Measurements from ENCODE around the gene AZIN2. TPM values are rescaled to one million over a fixed set of nuclear protein-coding genes. Genes with fewer than 3 reads are reported as not detected.

AZIN2 gene
- total and polyA plus RNA-seq, 10 of the 15 experiments (the other 5 are each of a cell fraction or from before 2014, with no cell fraction given): 0.02 to 0.85 (median 0.23) TPM

DNA sequence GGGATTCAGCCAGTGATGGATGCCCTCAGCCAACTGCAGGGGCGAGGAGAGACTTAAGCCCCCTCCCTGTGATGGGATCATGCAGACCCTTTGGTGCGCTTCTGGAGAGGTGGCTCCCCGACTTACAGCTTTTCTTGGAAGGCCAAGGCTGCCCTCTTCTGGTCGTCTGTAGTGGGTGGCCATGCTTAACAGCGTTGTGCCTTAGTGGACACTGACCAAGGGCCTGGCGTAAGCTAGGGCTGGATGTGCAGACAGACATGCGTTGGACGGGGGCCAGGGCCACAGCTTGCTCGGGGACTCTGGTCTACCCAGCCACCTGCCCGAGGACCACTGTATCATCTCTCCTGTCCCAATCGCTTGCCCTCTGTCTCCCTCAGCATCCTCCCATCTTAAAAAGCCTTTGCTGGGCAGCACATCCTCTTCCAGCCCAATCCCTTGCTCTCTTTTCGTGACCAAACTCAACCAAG is 5.5 kb downstream of the AZIN2 start (continued):
- TF ChIP-seq KLF5 (IDR thresholded peaks at IDR 0.05; ENCODE audit: partially characterized antibody): no peak
- no peak for TF ChIP-seq TCF3 (IDR thresholded peaks at IDR 0.05; ENCODE audit: borderline replicate concordance, insufficient read depth, low read depth, low read length)
- TF ChIP-seq YY1 (IDR thresholded peaks at IDR 0.05; ENCODE audit: low read depth, low read length): peak; percentile 78
- peak; percentile 64 for TF ChIP-seq SMC3 (IDR thresholded peaks at IDR 0.05; ENCODE audit: borderline replicate concordance, low read length)
- TF ChIP-seq SUZ12 (IDR thresholded peaks at IDR 0.05; ENCODE audit: unreplicated experiment): no peak
- TF ChIP-seq NR2C1 (IDR thresholded peaks at IDR 0.05): no peak
- TF ChIP-seq EED (IDR thresholded peaks at IDR 0.05; ENCODE audit: low read depth): no peak
- no peak for TF ChIP-seq BCL11A (IDR thresholded peaks at IDR 0.05; ENCODE audit: low read depth, low read length)

- Histone ChIP-seq H3K79me2 (ENCODE audit: control insufficient read depth, insufficient read depth, low read length) (no peaks in the 10 kb centered on the region), H3K27me3 (replicated peaks in 1 of 2; ENCODE audit: control insufficient read depth in 2 of 2, insufficient read depth in 2 of 2, low read length in 1 of 2) (peaks cover 2 to 6% of the 10 kb centered on the region in 2 experiments; a peak in 3 of 4 replicates), H2AFZ (ENCODE audit: control insufficient read depth, low read depth, low read length) (no peak overlapping the region; the same call in none of the 2 replicates), H3K9me3 (replicated peaks; ENCODE audit: control insufficient read depth, insufficient read depth, low read length) (no peaks in the 10 kb centered on the region), H3K36me3 (ENCODE audit: control insufficient read depth in 2 of 2, insufficient read depth in 2 of 2, low read length in 1 of 2) (no peaks in the 10 kb centered on the region), H4K20me1 (ENCODE audit: control insufficient read depth, insufficient read depth) (no peaks in the 10 kb centered on the region), H3K4me2 (ENCODE audit: control insufficient read depth, insufficient read depth) (no peak overlapping the region), H3K4me3 (no peak overlapping the region), H3K4me1 (ENCODE audit: control insufficient read depth, insufficient read depth, low read length) (peaks cover 14% of the 10 kb centered on the region), H3K27ac (ENCODE audit: control insufficient read depth, insufficient read depth) (no peak overlapping the region), H3K9ac (ENCODE audit: control insufficient read depth, insufficient read depth, low read length) (no peak overlapping the region)
- 29% methylated on average over 6 of the region's 6 CpGs for WGBS (ENCODE audit: insufficient coverage, insufficient replicate concordance, low lambda C conversion rate, missing lambda C conversion rate)
- ChIA-PET RAD21 (ENCODE audit: unreplicated experiment) (interaction anchor here (0.7 to 5.1 kb wide), 4 partner anchors 9 to 212 kb away, joined by 3 to 42 read pairs (median 9); no protein-coding TSS in a partner anchor), SMC1A (ENCODE audit: uncharacterized antibody, unreplicated experiment) (interaction anchor here (0.6 to 4.5 kb wide), 5 partner anchors 11 to 215 kb away, joined by 3 to 34 read pairs (median 3); no protein-coding TSS in a partner anchor), CTCF (interaction anchor here (0.5 to 2.1 kb wide), 10 partner anchors 9 to 384 kb away, joined by 3 to 15 read pairs (median 4); partner anchors contain the start of gene ZSCAN20), POLR2A (no interaction called here)
- no peak for DNase-seq (ENCODE audit: low read depth, low spot score)
- intact Hi-C loops (cut with micrococcal nuclease; ENCODE audit: unreplicated experiment) (no loop called here), in situ Hi-C loops (cut with MboI) (no loop called here)
- no TSS peak for BruUV-seq (replicated peaks)
- ATAC-seq: no peak
- no peak for FAIRE-seq
- TF ChIP-seq EED (IDR thresholded peaks at IDR 0.05; ENCODE audit: low read depth): no peak
- TF ChIP-seq, protein P1, sequence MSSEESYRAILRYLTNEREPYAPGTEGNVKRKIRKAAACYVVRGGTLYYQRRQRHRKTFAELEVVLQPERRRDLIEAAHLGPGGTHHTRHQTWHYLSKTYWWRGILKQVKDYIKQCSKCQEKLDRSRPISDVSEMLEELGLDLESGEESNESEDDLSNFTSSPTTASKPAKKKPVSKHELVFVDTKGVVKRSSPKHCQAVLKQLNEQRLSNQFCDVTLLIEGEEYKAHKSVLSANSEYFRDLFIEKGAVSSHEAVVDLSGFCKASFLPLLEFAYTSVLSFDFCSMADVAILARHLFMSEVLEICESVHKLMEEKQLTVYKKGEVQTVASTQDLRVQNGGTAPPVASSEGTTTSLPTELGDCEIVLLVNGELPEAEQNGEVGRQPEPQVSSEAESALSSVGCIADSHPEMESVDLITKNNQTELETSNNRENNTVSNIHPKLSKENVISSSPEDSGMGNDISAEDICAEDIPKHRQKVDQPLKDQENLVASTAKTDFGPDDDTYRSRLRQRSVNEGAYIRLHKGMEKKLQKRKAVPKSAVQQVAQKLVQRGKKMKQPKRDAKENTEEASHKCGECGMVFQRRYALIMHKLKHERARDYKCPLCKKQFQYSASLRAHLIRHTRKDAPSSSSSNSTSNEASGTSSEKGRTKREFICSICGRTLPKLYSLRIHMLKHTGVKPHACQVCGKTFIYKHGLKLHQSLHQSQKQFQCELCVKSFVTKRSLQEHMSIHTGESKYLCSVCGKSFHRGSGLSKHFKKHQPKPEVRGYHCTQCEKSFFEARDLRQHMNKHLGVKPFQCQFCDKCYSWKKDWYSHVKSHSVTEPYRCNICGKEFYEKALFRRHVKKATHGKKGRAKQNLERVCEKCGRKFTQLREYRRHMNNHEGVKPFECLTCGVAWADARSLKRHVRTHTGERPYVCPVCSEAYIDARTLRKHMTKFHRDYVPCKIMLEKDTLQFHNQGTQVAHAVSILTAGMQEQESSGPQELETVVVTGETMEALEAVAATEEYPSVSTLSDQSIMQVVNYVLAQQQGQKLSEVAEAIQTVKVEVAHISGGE (CRISPR knock-in tag; IDR thresholded peaks at IDR 0.05): no peak
- TF ChIP-seq, protein P2, sequence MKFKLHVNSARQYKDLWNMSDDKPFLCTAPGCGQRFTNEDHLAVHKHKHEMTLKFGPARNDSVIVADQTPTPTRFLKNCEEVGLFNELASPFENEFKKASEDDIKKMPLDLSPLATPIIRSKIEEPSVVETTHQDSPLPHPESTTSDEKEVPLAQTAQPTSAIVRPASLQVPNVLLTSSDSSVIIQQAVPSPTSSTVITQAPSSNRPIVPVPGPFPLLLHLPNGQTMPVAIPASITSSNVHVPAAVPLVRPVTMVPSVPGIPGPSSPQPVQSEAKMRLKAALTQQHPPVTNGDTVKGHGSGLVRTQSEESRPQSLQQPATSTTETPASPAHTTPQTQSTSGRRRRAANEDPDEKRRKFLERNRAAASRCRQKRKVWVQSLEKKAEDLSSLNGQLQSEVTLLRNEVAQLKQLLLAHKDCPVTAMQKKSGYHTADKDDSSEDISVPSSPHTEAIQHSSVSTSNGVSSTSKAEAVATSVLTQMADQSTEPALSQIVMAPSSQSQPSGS (IDR thresholded peaks at IDR 0.05; ENCODE audit: low read length): no peak
- TF ChIP-seq CHD1 (IDR thresholded peaks at IDR 0.05; ENCODE audit: low read depth, low read length): no peak
- no peak for TF ChIP-seq YBX1 (IDR thresholded peaks at IDR 0.05)
- TF ChIP-seq, protein P3, sequence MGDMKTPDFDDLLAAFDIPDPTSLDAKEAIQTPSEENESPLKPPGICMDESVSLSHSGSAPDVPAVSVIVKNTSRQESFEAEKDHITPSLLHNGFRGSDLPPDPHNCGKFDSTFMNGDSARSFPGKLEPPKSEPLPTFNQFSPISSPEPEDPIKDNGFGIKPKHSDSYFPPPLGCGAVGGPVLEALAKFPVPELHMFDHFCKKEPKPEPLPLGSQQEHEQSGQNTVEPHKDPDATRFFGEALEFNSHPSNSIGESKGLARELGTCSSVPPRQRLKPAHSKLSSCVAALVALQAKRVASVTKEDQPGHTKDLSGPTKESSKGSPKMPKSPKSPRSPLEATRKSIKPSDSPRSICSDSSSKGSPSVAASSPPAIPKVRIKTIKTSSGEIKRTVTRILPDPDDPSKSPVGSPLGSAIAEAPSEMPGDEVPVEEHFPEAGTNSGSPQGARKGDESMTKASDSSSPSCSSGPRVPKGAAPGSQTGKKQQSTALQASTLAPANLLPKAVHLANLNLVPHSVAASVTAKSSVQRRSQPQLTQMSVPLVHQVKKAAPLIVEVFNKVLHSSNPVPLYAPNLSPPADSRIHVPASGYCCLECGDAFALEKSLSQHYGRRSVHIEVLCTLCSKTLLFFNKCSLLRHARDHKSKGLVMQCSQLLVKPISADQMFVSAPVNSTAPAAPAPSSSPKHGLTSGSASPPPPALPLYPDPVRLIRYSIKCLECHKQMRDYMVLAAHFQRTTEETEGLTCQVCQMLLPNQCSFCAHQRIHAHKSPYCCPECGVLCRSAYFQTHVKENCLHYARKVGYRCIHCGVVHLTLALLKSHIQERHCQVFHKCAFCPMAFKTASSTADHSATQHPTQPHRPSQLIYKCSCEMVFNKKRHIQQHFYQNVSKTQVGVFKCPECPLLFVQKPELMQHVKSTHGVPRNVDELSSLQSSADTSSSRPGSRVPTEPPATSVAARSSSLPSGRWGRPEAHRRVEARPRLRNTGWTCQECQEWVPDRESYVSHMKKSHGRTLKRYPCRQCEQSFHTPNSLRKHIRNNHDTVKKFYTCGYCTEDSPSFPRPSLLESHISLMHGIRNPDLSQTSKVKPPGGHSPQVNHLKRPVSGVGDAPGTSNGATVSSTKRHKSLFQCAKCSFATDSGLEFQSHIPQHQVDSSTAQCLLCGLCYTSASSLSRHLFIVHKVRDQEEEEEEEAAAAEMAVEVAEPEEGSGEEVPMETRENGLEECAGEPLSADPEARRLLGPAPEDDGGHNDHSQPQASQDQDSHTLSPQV (IDR thresholded peaks at IDR 0.05): no peak
- TF ChIP-seq YY1 (IDR thresholded peaks at IDR 0.05; ENCODE audit: low read depth, low read length): no peak
- no peak for TF ChIP-seq SREBF1 (IDR thresholded peaks at IDR 0.05; ENCODE audit: low read length)
- TF ChIP-seq TCF3 (IDR thresholded peaks at IDR 0.05; ENCODE audit: borderline replicate concordance, insufficient read depth, low read depth, low read length): no peak
- TF ChIP-seq PML (IDR thresholded peaks at IDR 0.05; ENCODE audit: low read length): no peak
Observed at GRCh38 chr1:33087677-33088076, 6.7 kb downstream of the AZIN2 start.
